Endothelial cell of umbilical vein (primary cell): ENCODE results near the gene COX14. TPM values are rescaled to one million over a fixed set of nuclear protein-coding genes. Genes with fewer than 3 reads are reported as not detected.

Source experiments
- BruUV-seq: library from RNA; stranded (reverse); fragments of 400-500 nt; replicated peaks from 2 replicates; lab custom pipeline; 2021; lab: Mats Ljungman, UMichigan
- CTCF ChIA-PET: fragments of 300-600, 350-600 bp; sonication (Branson Sonifier 250); formaldehyde crosslinking; loops from one replicate; lab custom pipeline; 2021; ENCODE audit warnings: antibody characterized with exemption, inconsistent platforms; lab: Charles Lee
- POLR2A ChIA-PET: fragments of 300-600, 350-600 bp; sonication (Branson Sonifier 250); formaldehyde crosslinking; loops from one replicate; lab custom pipeline; 2021; ENCODE audit warnings: antibody characterized with exemption, inconsistent platforms; lab: Charles Lee
- DNase-seq: peaks from one replicate; pipeline ENCODE4 v3.0.0-alpha.2; 2011; ENCODE audit warnings: low read depth, low spot score
- FAIRE-seq: peaks from 2 replicates; lab custom pipeline; 2011; peaks lifted over from hg19 to GRCh38; lab: Jason Lieb, UNC
- H2AFZ ChIP-seq: 2 replicates; pipeline ENCODE4 v1.6.0; 2012; ENCODE audit warnings: low read depth, low read length, control low read depth, inconsistent platforms
- H3K27ac ChIP-seq: 2 replicates; pipeline ENCODE4 v1.5.1; 2011; ENCODE audit warnings: low read depth, mild to moderate bottlenecking, control low read depth, low read length, moderate library complexity; ENCODE audit not compliant: insufficient read depth
- H3K27me3 ChIP-seq, 2 experiments: 2 replicates each; pipeline versions ENCODE4 v1.6.0 to v1.6.1; 2011; ENCODE audit warnings: low read length in 2 of 2, mixed read lengths in 1 of 2; ENCODE audit not compliant: control insufficient read depth in 2 of 2, insufficient read depth in 2 of 2
- H3K36me3 ChIP-seq, 2 experiments: 2 replicates in 1 of 2; 3 replicates in 1 of 2; pipeline ENCODE4 v1.5.1; 2011; ENCODE audit warnings: low read length in 2 of 2, mild to moderate bottlenecking in 1 of 2, moderate library complexity in 1 of 2; ENCODE audit not compliant: control insufficient read depth in 2 of 2, insufficient read depth in 2 of 2; ENCODE audit errors: extremely low read depth in 1 of 2
- H3K4me1 ChIP-seq: 3 replicates; pipeline ENCODE4 v1.5.1; 2011; ENCODE audit warnings: mild to moderate bottlenecking, low read length; ENCODE audit not compliant: control insufficient read depth, insufficient read depth; ENCODE audit errors: extremely low read depth
- H3K4me2 ChIP-seq: 2 replicates; pipeline ENCODE4 v1.6.1; 2011; ENCODE audit warnings: low read length, control low read depth, mixed read lengths; ENCODE audit not compliant: insufficient read depth
- H3K4me3 ChIP-seq, 3 experiments: fragments of 200-600 bp in 1 of 3; sonication (generic), shearing (Covaris generic) in 1 of 3; replicated peaks in 1 of 3; 2 replicates each; pipeline ENCODE4 v1.5.1; 2011 to 2016; ENCODE audit warnings: control low read depth in 3 of 3, low read length in 3 of 3, mild to moderate bottlenecking in 2 of 3, inconsistent platforms in 1 of 3, low read depth in 1 of 3, moderate library complexity in 1 of 3; ENCODE audit not compliant: insufficient read depth in 1 of 3
- H3K79me2 ChIP-seq: 2 replicates; pipeline ENCODE4 v1.6.0; 2012; ENCODE audit warnings: low read length, inconsistent platforms; ENCODE audit not compliant: control insufficient read depth, insufficient read depth
- H3K9ac ChIP-seq: replicated peaks from 2 replicates; pipeline ENCODE3; 2011; ENCODE audit warnings: low read length, control low read depth; ENCODE audit not compliant: insufficient read depth; ENCODE audit errors: extremely low read depth
- H3K9me1 ChIP-seq: replicated peaks from 3 replicates; pipeline ENCODE4 v1.6.0; 2011; ENCODE audit warnings: mild to moderate bottlenecking, low read length; ENCODE audit not compliant: control insufficient read depth, insufficient read depth; ENCODE audit errors: extremely low read depth
- H3K9me3 ChIP-seq: replicated peaks from 2 replicates; pipeline ENCODE4 v1.5.1; 2012; ENCODE audit warnings: low read length, inconsistent platforms; ENCODE audit not compliant: control insufficient read depth, insufficient read depth
- H4K20me1 ChIP-seq: replicated peaks from 2 replicates; pipeline ENCODE3; 2011; ENCODE audit warnings: mild to moderate bottlenecking, low read length; ENCODE audit not compliant: control insufficient read depth, insufficient read depth; ENCODE audit errors: extremely low read depth
- EZH2 ChIP-seq: IDR thresholded peaks from 2 replicates; pipeline ENCODE4 v1.6.1; 2012; ENCODE audit warnings: borderline replicate concordance, low read depth, mild to moderate bottlenecking, moderate library complexity, low read length, inconsistent platforms; ENCODE audit not compliant: severe bottlenecking
- FOS ChIP-seq: IDR thresholded peaks from 2 replicates; pipeline ENCODE4 v1.6.1; 2011; ENCODE audit warnings: mild to moderate bottlenecking, low read length, moderate library complexity, borderline replicate concordance; ENCODE audit not compliant: insufficient read depth
- GATA2 ChIP-seq: IDR thresholded peaks from 2 replicates; pipeline ENCODE4 v1.7.0; 2011; ENCODE audit warnings: low read depth, mild to moderate bottlenecking, moderate library complexity, mixed read lengths, low read length; ENCODE audit not compliant: insufficient read length, insufficient read depth
- JUN ChIP-seq: IDR thresholded peaks from 2 replicates; pipeline ENCODE4 v1.6.1; 2011; ENCODE audit warnings: borderline replicate concordance, low read depth; ENCODE audit not compliant: insufficient read length, insufficient read depth
- MAX ChIP-seq: IDR thresholded peaks from 2 replicates; pipeline ENCODE4 v1.6.1; 2011; ENCODE audit not compliant: insufficient read depth, insufficient read length
- MYC ChIP-seq: IDR thresholded peaks from one replicate; pipeline ENCODE4 v1.6.1; 2011; ENCODE audit warnings: mild to moderate bottlenecking, low read depth, low read length
- POLR2A ChIP-seq: IDR thresholded peaks from 2 replicates; pipeline ENCODE4 v1.6.1; 2012; ENCODE audit warnings: low read depth, mild to moderate bottlenecking, control low read depth, low read length
- POLR2AphosphoS5 ChIP-seq: IDR thresholded peaks from 2 replicates; pipeline ENCODE4 v1.6.1; 2012; ENCODE audit warnings: low read depth, mild to moderate bottlenecking, control low read depth, low read length, moderate library complexity; ENCODE audit not compliant: insufficient read depth
- dilution Hi-C: fragments of 300-500 bp; cut with MboI; formaldehyde crosslinking; loops from one replicate; pipeline ENCODE4 v1.15.0; 2019; ENCODE audit warnings: low sequenced_read_pairs; ENCODE audit not compliant: extremely low pct_ligation_motif_present
- intact Hi-C: fragments of 100-400 bp; cut with micrococcal nuclease; formaldehyde crosslinking; loops from one replicate; pipeline ENCODE4 v1.10.0; 2022
- polyA plus RNA-seq, 4 experiments: library from polyadenylated mRNA; depleted of rRNA in 3 of 4; stranded (reverse) in 3 of 4; unstranded in 1 of 4; fragments of >200 nt; gene quantifications; 2 replicates each; pipeline versions ENCODE4 v1.2.1 to v1.2.3, GENCODE V29; 2011 to 2012; ENCODE audit warnings: missing spikeins in 1 of 4
- total RNA-seq: library from RNA; stranded (reverse); gene quantifications from 2 replicates; pipeline ENCODE4 v1.2.3, GENCODE V29; 2021
- TF ChIP-seq, protein P1 (sequence below), 2 donors: IDR thresholded peaks; 1 replicate in 1 of 2; 2 replicates in 1 of 2; pipeline ENCODE4 v1.5.1; 2011; ENCODE audit warnings: low read length in 2 of 2, mild to moderate bottlenecking in 2 of 2, moderate library complexity in 2 of 2, control low read depth in 1 of 2, inconsistent platforms in 1 of 2, low read depth in 1 of 2; ENCODE audit not compliant: insufficient read depth in 1 of 2; ENCODE audit errors: extremely low read depth in 1 of 2

The COX14 gene
- total and polyA plus RNA-seq, 2 donors (not counting 3 experiments of a cell fraction or from before 2014, with no cell fraction given): 40.3 to 106 TPM

DNA sequence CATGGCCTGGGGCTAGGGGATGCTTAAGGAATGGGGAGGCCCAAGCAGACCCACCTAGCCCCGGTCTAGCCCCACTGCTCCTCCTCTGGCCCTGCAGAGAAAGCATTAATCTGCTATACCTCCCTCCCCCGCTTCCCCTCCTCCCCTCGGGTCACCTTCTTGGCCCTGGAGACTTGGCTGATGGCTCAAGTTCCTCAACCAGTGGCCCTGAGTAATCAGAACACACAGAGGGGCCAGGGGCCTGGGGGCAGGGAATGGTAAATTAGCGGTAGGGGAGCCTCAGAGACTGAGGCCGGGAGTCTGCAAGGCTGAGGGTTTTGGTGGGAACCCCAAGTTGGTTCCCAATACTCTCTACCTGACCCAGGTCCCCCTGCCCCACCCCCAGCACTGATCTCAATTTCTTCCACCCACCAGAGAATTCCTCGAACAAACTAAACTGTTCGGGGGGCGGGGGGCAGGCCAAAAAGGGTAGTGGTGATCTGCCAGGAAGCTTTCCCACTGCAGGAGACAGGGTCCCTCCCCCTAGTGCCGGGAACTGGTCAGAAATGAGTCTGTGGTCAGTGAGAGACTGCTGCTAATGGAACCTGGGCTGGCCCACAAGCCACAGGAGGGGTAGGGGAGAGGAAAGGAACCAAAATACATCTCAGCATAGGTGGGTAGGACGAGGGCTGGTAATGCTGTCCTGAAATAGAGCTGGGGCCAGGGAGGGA, 39.7 kb upstream of the COX14 start:
- Histone ChIP-seq H3K9me1 (no peaks in the 10 kb centered on the region), H3K27me3 (peaks cover 3 to 6% of the 10 kb centered on the region in 2 experiments), H3K27ac (no peak overlapping the region), H3K4me3 (no peak overlapping the region), H3K4me1 (peaks cover 4% of the 10 kb centered on the region), H3K4me2 (no peak overlapping the region), H3K9me3 (no peaks in the 10 kb centered on the region), H3K36me3 (no peaks in the 10 kb centered on the region), H3K79me2 (no peaks in the 10 kb centered on the region), H2AFZ (no peak overlapping the region), H4K20me1 (no peaks in the 10 kb centered on the region), H3K9ac (no peak overlapping the region)
- dilution Hi-C loops (loop anchor here (25.0 kb wide), 1 partner anchor 110 kb away; the partner anchor contains the start of genes AQP2, AQP5 and AQP6), intact Hi-C loops (loop anchor here (5.0 kb wide), 1 partner anchor 295 kb away; no protein-coding TSS in a partner anchor)
- no TSS peak for BruUV-seq
- TF ChIP-seq MAX: no peak
- TF ChIP-seq EZH2: no peak
- TF ChIP-seq, protein P1, sequence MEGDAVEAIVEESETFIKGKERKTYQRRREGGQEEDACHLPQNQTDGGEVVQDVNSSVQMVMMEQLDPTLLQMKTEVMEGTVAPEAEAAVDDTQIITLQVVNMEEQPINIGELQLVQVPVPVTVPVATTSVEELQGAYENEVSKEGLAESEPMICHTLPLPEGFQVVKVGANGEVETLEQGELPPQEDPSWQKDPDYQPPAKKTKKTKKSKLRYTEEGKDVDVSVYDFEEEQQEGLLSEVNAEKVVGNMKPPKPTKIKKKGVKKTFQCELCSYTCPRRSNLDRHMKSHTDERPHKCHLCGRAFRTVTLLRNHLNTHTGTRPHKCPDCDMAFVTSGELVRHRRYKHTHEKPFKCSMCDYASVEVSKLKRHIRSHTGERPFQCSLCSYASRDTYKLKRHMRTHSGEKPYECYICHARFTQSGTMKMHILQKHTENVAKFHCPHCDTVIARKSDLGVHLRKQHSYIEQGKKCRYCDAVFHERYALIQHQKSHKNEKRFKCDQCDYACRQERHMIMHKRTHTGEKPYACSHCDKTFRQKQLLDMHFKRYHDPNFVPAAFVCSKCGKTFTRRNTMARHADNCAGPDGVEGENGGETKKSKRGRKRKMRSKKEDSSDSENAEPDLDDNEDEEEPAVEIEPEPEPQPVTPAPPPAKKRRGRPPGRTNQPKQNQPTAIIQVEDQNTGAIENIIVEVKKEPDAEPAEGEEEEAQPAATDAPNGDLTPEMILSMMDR (IDR thresholded peaks at IDR 0.05; ENCODE audit: extremely low read depth in 1 of 2, insufficient read depth in 1 of 2, low read depth in 1 of 2, low read length in 2 of 2): no peak
- no peak for TF ChIP-seq GATA2
- no peak for TF ChIP-seq JUN
- TF ChIP-seq POLR2A: no peak
- no peak for TF ChIP-seq POLR2AphosphoS5
- TF ChIP-seq FOS: no peak
- TF ChIP-seq MYC: no peak
- ChIA-PET CTCF (interaction anchor here (1.3 to 12.1 kb wide), 6 partner anchors 12 to 105 kb away, joined by 4 to 317 read pairs (median 31); partner anchors contain the start of genes AQP6 and SMARCD1), POLR2A (no interaction called here)
- DNase-seq (no peak), FAIRE-seq (no peak)
